IPS-NIHi11 (cell line): ENCODE measurements around the gene HSD17B7.
"Not testable (repeated sequence)": the region's sequence is repeated elsewhere in the genome, so short reads cannot be mapped to it uniquely, and the experiment has no call there.

Experiments used
- DNase-seq: peaks from one replicate; pipeline ENCODE4 v3.0.0; 2012; ENCODE audit warnings: mixed read lengths, low spot score

HSD17B7 gene

DNA sequence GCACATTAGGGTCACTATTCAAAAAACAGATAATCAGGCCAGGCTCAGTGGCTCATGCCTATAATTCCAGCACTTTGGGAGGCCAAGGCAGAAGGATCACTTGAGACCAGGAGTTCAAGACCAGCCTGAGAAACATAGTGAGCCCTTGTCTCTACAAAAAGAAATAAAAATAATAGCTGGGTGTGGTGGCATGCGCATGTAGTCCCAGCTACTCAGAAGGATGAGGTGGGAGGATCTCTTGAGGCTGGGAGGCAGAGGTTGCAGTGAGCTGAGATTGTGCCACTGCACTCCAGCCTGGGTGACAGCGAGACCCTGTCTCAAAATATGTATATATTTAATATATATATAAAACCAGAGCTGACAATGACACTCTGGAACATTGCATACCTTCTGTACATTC lies 21.9 kb downstream of the HSD17B7 start:
- not testable (repeated sequence) for DNase-seq

DNA sequence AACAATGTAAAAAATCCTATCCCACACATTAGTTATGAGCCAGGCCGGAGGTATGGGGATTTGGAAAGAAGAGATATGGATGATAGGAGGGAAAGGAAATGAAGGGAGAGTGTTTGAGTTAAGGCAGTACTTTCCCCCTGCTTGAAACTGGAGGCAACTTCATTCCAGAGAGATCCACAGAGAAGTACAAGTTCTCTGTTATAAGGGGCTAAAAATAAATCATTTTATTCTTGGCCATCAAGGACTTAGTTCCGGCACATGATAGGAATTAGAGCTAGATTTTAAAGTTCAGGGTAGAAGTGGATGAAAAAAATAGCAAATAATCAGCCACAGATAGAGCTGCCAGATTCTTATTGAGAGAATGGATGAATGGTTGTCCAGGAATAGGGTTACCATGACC lies 27.6 kb downstream of the HSD17B7 start:
- not testable (repeated sequence) for DNase-seq

DNA sequence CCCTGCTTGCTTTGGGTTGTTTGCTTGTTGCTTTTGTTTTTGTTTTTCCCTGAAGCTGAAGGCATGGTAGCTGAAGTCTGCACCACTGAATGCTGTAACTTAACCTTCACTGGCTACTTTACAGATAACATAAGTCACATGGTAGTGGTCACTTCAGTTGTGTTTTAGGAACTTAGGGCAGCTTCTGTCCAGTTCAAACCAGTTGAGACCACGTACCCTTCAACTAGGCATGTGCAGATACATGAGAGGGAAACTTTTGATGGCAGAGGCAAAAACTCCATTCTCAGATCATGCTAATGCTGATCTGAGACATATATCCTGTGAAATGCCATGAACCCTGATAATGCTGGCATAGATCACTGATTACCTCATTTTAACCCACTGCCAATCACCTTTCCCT lies 28.2 kb downstream of the HSD17B7 start:
- DNase-seq = not testable (repeated sequence)

DNA sequence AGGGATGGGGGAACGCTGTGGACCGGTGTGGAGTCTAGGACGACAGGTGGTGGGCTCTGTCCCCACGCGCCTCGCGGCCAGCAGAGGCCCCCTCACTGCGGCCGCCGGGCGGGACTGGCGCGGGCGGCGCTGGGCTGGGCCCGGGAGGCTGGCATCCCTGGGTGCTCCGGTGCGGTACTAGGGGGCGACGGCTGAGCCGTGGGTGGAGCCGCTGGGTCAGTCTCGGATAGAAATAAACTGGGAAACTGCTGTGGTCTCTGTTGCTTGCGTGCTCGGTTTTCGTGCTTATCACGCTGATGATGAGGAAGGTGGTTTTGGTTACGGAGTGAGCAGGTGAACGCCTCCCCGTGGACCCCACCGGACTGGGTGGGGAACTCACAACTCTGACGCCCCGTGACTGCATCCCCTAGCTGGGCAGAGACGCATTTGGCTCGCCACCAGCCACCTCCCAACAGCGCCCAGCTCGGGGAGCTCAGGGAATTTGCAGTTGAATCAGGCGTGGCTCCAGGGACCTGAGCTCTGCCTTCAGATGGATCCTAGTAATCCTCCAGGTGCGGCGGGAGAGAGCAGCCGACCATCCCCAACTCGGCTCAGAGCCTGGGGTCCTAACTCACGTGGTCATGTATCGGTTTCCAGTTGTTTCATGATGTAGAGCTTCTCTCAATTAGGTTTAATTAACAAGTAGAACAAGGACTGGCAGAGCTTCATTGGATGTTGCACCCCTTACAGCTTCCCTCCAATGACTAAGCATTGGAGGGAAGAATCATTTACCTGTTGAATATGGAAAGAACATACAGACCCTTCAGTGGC lies 32.1 kb downstream of the HSD17B7 start:
- peak; percentile 63 for DNase-seq

DNA sequence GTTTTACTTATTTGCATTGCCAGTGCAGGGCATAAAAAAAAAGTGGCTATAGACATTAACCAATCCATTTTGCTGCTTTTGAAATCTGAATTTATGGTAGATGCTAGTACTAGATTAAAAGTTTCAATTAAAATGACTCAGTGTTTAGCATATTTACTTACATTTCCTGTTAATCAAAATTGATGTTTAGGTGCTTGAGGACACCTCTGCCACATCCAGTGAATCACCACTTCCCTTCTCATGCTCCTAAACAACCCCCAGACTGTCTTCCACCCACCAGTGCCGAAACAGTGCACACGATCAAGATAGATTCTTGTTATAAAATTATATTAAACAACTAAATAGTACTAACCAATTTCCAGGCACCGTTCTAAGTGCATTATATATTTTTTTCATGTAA lies 32.7 kb downstream of the HSD17B7 start:
- DNase-seq = no peak

DNA sequence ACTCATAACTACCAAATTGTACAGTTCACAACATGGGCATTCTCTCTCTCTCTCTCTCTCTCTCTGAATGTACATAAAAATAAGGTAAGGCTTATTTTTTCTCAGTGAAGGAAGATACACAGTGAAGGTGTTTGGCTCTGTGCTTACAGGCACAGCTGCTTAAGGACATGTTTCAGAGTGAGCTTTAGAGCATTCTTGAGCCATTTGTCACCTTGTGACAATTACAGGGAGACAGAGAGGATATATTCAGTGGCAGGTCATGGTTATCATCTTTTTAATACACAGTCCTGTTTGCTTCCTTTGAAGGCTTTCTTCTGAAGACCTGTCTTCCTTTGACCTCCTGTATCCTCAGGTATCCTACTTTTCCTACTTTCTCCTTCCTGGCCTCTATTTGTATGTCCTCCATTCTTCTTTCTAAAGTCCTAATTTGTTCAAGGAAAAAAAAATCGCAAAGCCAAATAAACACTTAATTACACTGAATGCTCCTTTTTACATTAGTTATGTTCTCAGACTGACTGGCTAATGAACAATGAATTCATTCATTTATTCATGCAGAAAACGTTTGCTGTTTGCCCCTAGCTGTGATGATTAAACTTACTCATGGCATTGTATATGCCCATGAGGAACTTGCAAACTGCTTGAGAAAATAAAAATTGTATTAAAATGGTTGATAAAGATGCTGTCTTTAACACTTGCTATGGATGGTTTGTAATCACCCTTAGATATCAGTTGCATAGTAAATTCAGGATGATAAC lies 33.4 kb downstream of the HSD17B7 start:
- no peak for DNase-seq

DNA sequence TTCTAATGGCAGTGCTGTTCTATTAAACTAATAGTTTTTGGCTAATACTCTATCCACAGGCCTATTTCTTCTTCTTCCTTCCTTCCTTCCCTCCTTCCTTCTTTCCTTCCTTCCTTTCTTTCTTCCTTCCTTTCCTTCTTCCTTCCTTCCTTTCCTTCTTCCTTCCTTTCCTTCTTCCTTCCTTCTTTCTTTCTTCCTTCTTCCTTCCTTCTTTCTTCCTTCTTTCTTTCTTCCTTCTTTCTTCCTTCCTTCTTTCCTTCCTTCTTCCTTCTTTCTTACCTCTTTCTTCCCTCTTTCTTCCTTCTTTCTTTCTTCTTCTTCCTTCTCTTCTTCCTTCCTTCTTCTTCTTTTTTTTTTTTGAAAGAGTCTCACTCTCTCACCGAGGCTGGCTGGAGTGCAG lies 38.8 kb downstream of the HSD17B7 start:
- no peak for DNase-seq

DNA sequence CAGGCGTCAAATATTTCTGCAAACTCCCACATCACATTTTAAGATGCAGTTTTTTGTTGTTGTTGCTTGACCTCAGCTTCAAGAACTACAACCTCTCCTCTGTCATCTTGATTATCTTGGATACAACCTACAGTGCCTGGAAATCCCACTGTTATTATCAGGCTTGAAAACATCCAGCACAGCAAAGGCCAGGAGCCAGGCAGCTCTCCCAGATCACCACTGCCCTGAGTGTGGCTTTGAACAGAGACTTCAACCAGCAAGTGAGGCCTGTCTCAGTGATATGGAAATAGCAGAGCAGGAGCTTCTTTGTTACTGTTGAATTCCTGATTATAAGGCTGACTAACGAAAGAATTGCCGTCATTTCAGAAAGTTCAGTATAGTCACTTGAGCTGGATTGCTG lies 42.0 kb downstream of the HSD17B7 start:
- no peak for DNase-seq

DNA sequence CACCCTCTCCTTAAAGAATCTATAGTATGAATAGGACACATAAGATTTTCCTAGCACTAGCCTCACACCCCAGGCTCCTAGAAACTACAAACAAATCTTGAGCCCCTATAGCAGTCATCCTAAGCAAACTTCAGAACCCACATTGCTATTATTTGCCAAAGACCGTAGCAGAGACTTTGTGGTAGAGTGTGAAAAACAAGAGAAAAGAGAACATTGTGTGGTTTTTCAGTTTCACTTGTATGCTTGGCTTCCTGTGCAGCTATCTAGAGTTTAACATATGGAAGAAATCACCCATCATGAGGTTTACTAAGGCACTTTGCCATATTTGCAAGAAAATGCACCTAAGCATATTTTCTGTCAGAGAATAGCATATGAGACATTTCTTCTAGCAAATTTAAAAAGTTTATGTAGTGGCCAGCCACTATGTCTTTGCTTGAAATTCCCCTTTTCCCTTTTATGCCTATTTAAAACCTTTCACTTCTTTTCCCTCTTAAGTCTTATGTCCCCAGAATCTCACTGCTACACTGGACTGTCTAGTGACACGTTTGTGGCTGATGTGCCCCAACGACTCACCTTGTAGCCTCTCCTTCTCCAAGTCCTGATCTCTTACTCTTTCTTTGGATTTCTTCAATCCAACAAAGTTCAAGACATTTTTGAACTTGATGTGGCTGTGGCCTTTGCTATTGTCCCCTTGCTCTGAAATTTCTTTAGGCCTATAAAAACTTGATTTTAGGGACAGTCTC lies 44.8 kb downstream of the HSD17B7 start:
- DNase-seq = no peak

DNA sequence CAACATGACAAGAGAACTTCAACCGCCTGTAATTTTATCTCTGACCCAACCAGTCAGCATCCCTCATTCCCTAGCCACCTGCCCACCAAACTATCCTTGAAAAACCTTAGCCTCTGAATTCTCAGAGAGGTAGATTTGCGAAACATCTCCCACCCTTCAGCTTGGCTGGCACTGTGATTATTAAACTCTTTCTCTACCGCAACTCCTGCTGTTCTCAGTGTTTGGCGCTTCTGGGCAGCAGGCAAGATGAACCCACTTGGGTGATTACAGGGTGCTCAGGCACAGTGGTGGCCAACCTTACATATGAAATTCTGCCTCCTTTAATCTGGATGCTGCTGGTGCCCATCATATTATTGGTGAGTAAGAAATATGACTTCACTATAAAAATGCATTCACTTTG lies 48.4 kb downstream of the HSD17B7 start:
- DNase-seq = no peak

DNA sequence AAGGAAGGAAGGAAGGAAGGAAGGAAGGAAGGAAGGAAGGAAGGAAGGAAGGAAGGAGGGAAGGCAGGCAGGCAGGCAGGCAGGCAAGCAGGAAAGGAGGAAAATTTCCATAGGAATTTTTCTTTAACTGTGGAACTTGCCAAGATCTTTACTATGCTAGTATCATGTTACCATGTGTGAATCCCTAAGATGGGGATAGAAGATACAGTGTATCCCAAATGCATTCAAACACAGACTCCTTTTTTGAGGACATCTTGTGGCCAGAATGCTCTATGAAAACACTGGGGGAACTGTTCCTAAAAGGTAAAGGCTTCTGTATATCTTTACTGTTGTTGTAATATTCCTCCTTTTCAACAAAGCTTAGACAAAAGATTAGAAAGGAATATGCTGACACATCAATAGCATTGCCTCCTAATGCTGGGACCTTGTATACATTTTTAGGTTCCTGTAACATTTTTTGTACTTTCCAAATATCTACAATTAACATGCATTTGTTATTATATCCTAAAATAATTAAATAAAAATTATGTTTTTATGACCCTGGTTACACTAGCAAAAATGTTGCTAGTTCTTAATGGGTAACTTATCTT lies 49.8 kb downstream of the HSD17B7 start:
- no peak for DNase-seq

DNA sequence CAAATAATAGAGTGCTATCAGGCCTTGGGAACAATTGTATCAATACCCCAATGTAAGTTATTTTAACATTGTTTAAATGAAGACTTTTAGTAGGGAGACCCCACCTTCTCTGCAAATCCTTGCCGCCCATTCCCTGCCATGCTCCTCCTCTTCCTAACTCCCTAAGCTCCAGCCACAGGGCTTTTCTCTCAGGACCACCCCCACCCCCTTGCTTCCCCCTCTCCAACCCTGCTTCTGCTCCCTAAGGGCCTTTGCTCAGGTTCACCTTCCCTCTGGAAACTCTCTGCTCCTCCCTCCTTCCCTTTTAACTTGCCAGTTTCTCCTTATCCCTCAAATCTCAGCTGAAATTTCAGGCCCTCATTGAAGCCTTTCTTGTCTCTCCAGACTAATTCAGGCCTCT lies 53.7 kb downstream of the HSD17B7 start:
- DNase-seq = no peak

DNA sequence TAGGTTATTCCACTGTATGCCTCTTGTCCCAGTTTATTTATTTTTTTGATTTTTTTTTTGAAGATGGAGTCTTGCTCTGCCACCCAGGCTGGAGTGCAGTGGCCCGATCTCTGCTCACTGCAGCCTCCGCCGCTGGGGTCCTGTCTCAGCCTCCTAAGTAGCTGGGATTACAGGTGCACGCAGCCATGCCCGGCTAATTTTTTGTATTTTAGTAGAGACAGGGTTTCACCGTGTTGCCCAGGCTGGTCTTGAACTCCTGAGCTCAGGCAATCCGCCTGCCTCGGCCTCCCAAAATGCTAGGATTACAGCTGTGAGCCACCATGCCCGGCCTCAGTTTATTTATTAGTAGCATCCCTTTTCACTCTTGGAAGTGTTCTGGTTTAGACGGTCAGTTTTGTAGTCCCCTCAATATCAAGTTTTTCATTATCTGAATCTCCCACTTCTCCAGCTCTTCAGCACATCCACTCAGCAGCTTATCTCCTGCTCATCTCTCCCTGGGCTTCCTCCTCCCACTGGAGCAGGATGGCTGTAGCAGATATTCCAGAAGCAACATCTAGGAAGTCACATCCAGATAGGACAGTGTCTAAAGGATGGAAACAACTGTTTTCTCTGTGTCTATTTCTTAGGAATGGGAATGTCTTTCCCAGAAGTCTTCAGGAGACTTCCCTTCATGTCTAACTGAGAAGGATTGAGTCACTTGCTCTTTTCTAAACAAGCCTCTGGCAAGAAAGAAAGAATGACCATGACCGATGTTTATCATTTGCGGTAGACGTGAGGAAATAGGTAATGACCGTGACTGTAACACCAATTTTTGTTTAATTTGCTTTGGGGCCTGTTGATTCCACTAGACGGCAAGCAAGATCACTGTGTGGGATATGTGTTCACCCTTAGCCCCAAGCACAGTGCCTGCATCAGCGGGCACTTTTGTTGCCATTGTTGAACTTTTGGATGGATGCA lies 56.0 kb downstream of the HSD17B7 start:
- DNase-seq = no peak

DNA sequence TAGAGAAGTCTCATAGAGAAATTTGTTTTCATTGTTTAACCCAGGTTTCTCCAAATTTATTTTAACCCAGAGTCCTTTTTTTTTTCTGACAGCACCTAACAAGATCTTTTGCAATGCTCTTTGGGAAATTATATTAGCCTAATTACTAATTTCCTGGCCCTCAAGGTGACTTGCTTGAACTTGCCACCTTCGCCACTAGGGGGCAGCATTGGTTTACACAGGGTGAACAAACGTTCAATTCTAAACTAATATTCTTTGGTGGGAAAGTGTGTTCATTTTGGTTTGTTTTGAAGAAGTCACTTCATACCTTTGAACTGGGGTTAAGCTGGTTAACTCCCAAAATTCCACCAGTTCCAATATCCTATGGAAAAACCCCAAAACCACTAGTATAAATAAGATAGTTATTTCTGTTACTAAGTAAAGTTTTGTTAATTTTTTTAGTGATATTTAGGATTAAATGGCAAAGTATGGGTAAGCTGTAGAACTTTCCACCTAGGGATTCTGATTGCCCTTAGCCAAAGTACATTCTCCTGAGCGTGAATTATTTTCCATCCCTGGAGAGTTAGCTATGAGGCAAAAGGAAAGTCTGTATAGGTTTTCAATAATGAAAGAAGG lies 57.4 kb downstream of the HSD17B7 start:
- peak; percentile 59 for DNase-seq

DNA sequence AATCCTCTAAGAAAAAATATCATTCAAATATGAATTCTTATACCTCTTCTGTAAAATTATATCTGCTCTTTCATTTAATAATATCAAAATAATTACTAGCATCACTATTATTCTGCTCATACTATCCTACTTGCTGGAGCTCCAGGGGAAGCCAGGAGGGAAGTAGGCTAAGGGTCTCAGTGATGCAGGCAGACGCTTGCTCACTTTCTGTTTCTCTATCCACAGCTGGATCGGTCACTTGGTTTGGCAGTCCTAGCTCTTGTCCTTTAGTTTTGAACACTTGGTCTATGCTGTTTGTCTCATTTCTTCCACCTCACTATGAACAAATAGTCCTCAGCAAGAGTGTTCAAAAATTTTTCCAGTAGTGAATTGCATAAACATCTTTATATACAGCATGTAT lies 59.2 kb downstream of the HSD17B7 start:
- no peak for DNase-seq

DNA sequence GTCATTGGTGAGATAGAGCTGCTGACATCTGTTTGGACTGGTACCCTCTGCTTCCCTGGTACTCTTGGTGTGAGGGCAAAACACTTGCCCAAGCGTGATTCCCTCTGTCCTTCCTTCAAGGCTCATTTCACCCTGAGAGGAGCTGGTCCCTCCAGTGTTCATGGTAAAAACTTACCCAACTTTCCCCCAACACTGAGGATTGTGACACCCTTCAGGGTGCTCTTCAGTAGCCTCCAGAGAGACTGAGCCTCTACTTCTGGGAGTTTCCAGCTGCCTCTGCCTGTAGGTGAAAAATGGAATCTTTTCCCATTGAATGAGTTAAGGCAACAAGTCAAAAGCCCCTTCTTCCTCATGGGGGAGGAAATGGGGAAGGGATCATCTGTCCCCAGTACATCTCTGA lies 60.8 kb downstream of the HSD17B7 start:
- DNase-seq = no peak

DNA sequence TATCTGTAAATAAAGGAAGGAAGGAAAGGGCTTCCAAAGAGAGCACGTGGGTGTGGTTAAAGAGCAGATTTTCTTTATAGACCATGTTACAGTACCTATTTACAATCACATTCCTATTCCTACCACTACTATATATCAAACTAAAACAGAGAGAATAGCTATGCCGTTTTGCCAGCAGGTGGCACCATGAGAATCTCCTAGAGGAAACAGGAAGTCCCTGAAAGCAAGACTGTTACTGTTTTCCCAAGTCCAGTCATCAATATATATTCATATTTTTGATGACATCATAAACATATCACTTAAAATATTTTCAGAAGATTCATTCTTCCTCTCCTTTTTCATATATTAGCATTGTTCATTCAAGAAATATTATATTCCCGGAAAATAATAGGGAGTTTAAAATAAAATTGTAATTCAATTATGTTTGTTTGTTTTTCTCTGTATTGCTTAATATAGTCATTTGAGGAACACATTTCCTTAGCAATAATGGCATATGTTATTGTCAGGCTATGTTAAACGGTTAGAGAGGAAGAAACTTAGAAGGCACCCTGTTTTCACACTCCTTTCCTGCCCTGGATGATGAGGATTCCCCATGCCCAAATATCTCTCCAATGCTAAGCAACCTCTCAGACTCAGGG lies 63.9 kb downstream of the HSD17B7 start:
- peak; percentile 70 for DNase-seq

DNA sequence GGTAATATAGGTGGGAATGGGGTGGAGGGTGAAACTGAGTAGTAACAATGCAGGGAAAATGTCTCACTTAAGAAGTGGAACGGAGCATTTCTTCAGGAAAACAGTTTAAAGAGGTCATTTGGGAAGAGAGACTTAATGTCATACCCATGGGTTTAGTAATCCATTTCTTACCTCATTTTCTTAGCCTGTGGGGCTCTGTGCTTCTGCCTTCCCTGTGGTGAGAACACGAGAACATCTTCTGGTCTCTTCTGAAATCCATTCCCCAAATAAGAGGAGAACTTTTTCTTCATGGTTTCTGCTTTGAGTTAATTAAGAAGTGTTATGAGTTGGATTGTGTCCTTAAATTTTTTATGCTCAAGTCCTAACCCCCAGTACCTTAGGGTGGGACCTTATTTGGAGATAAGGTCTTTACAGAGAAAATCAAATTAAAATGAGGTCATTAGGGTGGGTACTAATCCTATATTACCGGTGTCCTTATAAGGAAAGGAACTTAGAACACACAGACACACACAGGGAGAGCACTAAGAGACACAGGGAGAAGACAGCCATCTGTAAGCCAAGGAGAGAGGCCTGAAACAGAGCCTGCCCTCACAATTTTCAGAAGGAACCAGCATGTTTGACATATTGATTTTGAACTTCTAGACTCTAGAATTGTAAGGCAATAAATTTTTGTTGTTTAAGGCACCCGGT lies 65.1 kb downstream of the HSD17B7 start:
- DNase-seq = no peak

DNA sequence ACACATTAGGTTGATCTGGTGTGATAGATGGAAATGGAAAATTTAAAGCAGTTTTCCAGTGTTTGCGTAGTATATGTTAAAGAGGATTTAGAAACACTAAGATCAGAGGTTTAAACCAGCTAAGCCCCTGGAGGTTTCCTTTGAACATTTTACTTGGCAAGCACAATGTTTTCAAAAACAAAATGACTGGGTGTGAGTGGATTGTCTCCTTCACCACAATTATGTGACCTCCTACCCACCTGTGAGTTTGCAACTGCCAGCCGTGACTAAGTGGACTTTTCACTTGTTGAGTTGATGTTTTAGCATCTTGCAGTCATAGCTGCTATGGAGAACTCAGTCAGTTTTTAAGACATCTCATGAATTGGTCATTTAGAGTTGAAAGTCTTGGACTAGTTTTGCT lies 65.8 kb downstream of the HSD17B7 start:
- DNase-seq = no peak

DNA sequence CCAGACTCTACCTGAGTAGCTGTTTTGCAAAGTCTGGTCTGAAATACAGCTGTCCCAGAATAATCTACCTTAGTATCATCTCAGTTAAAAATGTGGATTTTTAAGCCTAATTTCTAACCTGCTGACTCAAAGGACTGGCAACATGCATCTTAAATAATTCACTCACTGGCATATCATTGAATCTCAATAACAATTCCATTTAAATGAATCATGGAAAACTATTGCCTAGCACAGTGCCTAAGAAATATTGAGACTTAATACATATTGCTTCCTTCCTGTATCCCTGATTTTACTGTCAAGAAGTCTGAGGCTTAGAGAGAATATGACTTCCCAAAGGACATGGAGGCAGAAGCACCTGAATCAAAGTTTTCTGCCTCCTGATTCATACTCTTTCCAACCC lies 67.3 kb downstream of the HSD17B7 start:
- DNase-seq = no peak
